Caki2 (cell line): Measurements from ENCODE around the gene PRR19. TPM values are rescaled to one million over a fixed set of nuclear protein-coding genes. Genes with fewer than 3 reads are reported as not detected.
A peak's percentile ranks its signal among the peaks of the same experiment; 100 is the strongest.
"Not testable (repeated sequence)": the region's sequence is repeated elsewhere in the genome, so short reads cannot be mapped to it uniquely, and the experiment has no call there.

Experiments used
- DNase-seq: peaks from one replicate; pipeline ENCODE4 v3.0.0-alpha.2; 2015; ENCODE audit warnings: low read depth
- in situ Hi-C: cut with HindIII; loops from 2 replicates; pipeline ENCODE4 v1.10.0; 2016; ENCODE audit warnings: low sequenced_read_pairs, low pct_unique_long_range_greater_than_20kb, mixed read lengths
- total RNA-seq: library from RNA; depleted of rRNA; stranded (reverse); fragments of >200 nt; shearing (Covaris generic); gene quantifications from 2 replicates; pipeline ENCODE4 v1.2.3, GENCODE V29; 2014; ENCODE audit warnings: low replicate concordance

The PRR19 gene
- total RNA-seq, 1 experiment from 2014 or later: 3.0 TPM

- no peak for DNase-seq
- in situ Hi-C loops: no loop called here
These were observed 30.1 kb downstream of the PRR19 start for GRCh38 chr19:42332059-42332458.

DNA sequence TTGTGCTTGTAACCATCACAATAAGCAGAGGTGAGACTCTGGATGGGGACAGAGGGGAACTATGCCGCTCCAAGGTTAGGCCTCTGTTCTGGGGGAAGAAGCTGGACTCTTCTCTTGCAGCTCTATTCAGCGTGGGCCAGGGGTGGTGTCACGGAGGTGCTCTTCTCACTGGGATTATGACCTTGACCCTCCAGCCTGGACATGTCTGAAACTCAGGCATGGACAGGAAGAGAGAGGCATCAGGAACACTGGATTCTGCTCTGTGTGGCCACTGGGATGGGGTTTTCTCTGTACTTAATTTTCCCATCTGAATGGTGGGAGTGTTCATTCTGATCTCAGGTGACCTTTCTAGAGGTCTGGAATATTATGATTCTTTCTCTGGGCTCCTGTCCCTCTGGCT is 31.1 kb downstream of the PRR19 start:
- in situ Hi-C loops: no loop called here
- DNase-seq: no peak

DNA sequence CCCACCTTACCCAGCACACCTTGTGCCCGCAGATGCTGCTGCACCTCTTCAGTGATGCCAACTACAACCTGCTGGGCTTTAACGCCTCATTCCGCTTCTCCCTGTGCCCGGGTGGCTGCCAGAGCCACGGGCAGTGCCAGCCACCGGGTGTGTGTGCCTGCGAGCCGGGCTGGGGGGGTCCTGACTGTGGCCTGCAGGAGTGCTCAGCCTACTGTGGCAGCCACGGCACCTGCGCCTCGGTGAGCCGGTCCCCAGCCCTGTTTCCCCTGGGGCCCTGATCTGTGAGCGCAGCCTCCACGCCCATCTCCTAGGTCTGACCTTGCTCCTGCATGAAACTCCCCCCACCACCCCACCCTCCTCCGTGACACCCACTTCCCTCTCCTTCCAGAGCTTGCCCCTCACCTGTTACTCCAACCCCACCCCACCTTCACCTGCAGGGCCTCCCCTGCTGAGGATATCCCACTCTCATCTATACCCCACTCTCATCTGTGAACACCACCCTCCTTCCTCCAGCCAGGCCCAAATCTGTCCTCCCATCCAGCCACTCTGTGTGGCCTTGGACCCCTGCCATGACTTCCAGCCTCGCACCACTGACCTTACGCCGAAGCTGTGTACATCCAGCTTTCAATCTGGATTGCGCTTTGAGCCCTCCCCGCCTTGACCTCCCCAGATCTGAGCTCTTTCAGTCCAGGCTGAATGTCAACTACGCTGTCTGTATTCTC is 32.2 kb downstream of the PRR19 start:
- no peak for DNase-seq
- in situ Hi-C loops: no loop called here

- in situ Hi-C loops: no loop called here
- DNase-seq: no peak
These were observed 32.9 kb downstream of the PRR19 start for GRCh38 chr19:42334697-42335373.

DNA sequence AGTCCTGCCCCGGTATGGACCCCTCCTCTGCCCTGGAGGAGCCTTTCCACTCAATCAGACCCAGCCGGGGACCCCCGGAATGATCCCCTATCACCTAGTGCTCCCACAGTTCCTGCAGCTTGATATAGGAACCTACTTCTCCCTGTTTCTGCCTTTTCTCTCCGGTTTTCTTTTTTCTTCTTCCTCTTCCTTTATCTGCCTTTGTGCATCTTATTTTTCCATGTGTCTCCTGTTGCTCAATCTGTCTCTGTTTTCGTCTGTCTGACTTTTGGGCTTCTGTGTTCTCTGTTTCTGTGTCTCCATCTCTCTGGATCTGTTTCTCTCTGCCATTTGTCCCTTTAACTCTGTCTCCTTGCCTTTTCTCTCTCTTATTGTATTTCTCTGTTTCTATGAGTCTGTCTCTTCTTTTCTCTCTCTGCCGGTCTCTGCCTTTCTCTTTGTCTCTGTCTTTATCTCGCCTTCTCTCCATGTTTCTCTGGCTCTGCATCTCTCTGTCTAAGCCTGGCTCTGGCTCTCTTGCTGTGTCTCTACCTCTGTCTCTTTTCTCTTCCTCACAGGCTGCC is 33.5 kb downstream of the PRR19 start:
- DNase-seq: no peak
- in situ Hi-C loops: no loop called here

- DNase-seq: no peak
- in situ Hi-C loops: no loop called here
These were observed 34.0 kb downstream of the PRR19 start for GRCh38 chr19:42335971-42336370.

DNA sequence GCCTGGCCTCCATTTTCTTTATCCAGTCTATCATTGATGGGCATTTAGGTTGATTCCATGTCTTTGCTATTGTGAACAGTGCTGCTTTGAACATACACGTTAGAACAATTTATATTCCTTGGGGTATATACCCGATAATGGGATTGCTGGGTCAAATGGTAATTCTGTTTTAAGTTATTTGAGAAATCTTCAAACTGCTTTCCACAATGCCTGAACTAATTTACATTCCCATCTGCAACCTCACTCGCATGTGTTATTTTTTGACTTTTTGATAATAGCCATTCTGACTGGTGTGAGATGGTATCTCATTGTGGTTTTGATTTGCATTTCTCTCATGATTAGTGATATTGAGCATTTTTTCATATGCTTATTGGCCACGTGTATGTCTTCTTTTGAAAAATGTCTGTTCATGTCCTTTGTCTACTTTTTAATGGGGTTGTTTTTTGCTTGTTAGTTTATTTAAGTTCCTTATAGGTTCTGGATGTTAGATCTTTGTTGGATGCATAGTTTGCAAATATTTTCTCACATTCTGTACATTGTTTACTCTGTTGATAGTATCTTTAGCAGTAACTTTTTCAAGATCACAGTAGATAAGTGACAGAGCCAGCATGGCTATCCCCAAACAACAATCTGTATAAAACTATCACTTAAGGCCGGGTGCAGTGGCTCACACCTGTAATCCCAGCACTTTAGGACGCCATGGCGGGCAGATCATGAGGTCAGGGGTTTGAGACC is 37.4 kb downstream of the PRR19 start:
- DNase-seq, in situ Hi-C loops: not testable (repeated sequence)

GRCh38 chr19:42339922-42340321 is 38.0 kb downstream of the PRR19 start:
- in situ Hi-C loops, DNase-seq: not testable (repeated sequence)

DNA sequence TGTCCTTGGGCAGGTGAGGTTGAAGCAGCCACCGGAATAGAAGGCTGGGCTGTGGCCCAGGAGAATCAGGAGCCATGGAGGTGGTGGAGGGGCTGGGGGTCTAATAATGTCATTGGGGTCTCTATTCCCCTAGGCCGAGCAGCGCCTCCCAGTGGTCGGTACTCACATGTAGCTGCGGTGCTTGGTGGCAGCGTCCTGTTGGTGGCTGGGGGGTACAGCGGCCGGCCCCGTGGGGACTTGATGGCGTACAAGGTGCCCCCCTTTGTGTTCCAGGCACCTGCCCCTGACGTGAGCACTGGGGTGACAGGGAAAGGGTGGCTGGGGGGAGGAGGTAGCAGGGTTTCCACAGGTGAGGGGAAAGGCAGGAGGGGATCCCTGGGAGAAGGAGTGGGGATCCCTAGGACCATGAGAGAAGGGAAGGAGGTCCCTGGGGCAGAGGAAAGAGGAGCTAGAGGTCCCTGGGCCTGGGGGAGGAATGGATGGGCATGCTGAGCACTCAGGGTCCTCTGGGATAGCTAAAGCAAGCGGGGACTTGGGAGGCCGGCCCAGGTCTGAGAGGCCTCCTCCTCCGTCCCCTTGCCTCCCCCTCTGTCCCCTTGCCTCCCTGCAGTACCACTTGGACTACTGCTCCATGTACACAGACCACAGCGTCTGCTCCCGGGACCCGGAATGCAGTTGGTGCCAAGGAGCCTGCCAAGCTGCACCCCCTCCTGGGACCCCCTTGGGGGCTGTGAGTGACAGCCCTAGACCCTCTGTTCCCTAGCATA is 41.6 kb downstream of the PRR19 start:
- in situ Hi-C loops: no loop called here
- no peak for DNase-seq

DNA sequence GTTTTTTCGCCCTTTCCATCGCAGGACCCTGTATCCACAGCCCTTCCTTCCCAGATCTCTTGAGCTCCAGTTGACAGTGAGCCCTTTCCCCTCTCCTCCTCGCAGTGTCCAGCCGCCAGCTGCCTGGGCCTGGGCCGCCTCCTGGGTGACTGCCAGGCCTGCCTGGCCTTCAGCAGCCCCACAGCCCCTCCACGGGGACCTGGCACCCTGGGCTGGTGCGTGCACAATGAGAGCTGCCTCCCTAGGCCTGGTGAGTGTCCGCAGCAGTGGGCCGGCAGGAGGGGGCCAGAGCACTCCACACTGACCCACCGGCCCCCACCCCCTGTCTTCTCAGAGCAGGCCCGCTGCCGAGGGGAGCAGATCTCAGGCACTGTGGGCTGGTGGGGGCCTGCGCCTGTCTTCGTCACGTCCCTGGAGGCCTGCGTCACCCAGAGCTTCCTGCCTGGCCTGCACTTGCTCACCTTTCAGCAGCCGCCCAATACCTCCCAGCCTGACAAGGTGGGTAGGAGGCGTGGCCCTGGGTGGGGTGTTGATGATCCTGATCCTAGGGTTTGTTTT is 42.5 kb downstream of the PRR19 start:
- in situ Hi-C loops: no loop called here
- DNase-seq: no peak

- in situ Hi-C loops: no loop called here
- DNase-seq: no peak
These were observed 43.4 kb downstream of the PRR19 start for GRCh38 chr19:42345191-42345812.

DNA sequence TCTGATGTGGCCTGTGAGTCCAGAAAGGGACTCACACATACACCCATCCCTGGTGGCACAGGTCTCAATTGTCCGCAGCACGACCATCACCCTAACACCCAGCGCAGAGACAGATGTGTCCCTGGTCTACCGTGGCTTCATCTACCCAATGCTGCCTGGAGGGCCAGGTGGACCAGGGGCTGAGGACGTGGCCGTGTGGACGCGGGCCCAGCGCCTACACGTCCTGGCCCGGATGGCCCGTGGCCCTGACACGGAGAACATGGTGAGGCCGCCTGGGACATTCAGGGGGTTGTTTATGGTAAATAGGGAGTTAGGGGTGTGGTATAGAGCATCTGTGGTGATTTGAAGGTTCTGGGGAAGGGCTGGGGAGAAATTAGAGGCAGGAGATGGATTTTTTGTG is 46.3 kb downstream of the PRR19 start:
- DNase-seq: no peak
- in situ Hi-C loops: no loop called here

DNA sequence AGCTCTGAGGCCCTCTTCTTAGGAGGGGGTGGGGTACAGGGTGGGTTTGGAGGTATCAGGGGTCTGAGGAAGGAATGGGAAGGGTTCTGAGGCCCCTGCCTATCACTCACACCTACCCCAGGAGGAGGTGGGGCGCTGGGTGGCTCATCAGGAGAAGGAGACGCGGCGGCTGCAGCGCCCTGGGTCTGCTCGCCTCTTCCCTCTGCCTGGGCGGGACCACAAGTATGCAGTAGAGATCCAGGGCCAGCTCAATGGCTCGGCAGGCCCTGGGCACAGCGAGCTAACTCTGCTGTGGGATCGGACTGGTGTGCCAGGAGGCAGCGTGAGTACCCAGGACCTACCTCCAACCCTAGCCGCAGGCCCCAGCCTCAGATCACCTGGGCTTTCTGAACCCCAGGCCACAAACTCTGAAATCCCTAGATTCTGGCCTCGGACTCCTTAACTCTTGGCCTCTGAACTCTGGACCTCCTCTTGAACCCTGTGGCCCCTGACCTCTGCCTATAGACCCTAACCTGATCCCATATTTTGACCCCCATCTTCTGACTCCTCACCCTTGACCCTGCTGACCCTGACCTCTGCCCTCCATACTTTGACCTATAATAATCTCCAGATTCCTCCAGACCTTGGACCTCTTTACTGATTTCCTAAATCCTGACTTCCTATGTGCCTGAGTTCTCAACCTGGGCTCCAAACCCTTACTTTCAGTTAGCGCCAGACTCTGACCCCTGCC is 47.6 kb downstream of the PRR19 start:
- in situ Hi-C loops: no loop called here
- DNase-seq: no peak

DNA sequence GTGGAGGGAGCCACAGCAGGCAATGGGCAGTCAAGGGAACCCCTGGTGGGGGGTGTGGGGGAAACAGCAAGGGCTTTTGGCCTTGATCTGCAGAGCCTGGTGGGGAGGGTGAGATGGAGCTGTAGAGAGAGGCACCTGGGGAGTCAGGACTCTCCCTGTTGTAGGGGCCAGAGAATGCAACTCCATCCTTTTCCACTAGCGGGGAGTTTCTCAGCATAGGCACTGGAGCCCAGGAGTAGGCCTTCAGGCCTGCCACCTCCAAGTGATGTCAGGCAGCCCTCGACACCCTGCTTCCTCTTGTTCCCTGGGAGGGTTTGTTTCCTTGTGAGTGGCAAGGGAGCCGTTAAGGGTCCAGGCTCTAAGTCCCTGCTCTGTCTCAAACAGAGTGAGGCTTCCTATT is 48.5 kb downstream of the PRR19 start:
- in situ Hi-C loops: no loop called here
- DNase-seq: no peak

DNA sequence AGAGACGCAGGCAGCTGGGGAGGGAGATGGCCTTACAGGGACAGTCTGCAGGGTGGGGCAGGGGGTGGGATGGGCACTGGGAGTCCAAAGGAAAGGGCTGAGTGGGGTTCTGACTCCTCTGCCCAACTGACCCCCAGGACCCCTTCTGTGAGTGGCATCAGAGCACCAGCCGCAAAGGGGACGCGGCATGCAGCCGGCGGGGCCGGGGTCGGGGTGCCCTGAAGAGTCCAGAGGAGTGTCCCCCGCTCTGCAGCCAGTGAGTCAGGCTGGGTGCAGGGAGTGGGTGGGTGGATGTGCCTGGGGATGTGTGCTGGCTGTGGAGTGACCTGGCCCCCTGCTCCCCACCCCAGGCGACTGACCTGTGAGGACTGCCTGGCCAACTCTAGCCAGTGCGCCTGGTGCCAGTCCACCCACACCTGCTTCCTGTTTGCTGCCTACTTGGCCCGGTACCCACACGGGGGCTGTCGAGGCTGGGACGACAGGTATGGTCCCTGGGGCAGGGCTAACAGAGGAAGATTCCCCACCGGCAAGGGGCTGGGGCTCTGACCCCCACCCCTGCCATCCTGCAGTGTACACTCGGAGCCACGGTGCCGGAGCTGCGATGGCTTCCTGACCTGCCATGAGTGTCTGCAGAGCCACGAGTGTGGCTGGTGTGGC is 49.3 kb downstream of the PRR19 start:
- in situ Hi-C loops: no loop called here

GRCh38 chr19:42352301-42353259 is 50.6 kb downstream of the PRR19 start:
- DNase-seq: peak; percentile 40
- in situ Hi-C loops: no loop called here

More for the DNA sequence above, 49.3 kb downstream of the PRR19 start:
- no peak for DNase-seq
